HG02623 (cell line): ENCODE measurements around the gene AGXT2.
"Not testable (repeated sequence)": the region's sequence is repeated elsewhere in the genome, so short reads cannot be mapped to it uniquely, and the experiment has no call there.

Experiments used
- ATAC-seq: cut with Tn5 transposase; IDR thresholded peaks from one replicate; pipeline ENCODE4 v1.9.1; 2021; ENCODE audit warnings: moderate library complexity; ENCODE audit not compliant: unreplicated experiment

AGXT2 gene

GRCh38 chr5:35052838-35053237 lies 5.1 kb upstream of the AGXT2 start:
- ATAC-seq: no peak

- ATAC-seq: no peak
These were observed 2.9 kb upstream of the AGXT2 start for GRCh38 chr5:35050541-35051126.

- no peak for ATAC-seq
These were observed 1.2 kb upstream of the AGXT2 start for GRCh38 chr5:35048910-35049309.

GRCh38 chr5:35046774-35047173 lies 975 bp downstream of the AGXT2 start:
- ATAC-seq: no peak

- ATAC-seq: no peak
These were observed 2.5 kb downstream of the AGXT2 start for GRCh38 chr5:35045280-35045679.

- no peak for ATAC-seq
These were observed 3.1 kb downstream of the AGXT2 start for GRCh38 chr5:35044649-35045048.

- no peak for ATAC-seq
These were observed 5.0 kb downstream of the AGXT2 start for GRCh38 chr5:35042781-35043180.

- no peak for ATAC-seq
These were observed 6.5 kb downstream of the AGXT2 start for GRCh38 chr5:35041261-35041660.

- no peak for ATAC-seq
These were observed 8.9 kb downstream of the AGXT2 start for GRCh38 chr5:35038891-35039290.

- ATAC-seq: no peak
These were observed 11.2 kb downstream of the AGXT2 start for GRCh38 chr5:35036536-35036935.

- not testable (repeated sequence) for ATAC-seq
These were observed 11.8 kb downstream of the AGXT2 start for GRCh38 chr5:35035929-35036328.

GRCh38 chr5:35035271-35035670 lies 12.5 kb downstream of the AGXT2 start:
- no peak for ATAC-seq

GRCh38 chr5:35032356-35032755 lies 15.4 kb downstream of the AGXT2 start:
- ATAC-seq: no peak

- no peak for ATAC-seq
These were observed 16.5 kb downstream of the AGXT2 start for GRCh38 chr5:35031276-35031675.

- ATAC-seq: no peak
These were observed 17.2 kb downstream of the AGXT2 start for GRCh38 chr5:35030426-35031100.

GRCh38 chr5:35029333-35029732 lies 18.4 kb downstream of the AGXT2 start:
- no peak for ATAC-seq

GRCh38 chr5:35026941-35027340 lies 20.8 kb downstream of the AGXT2 start:
- no peak for ATAC-seq

- no peak for ATAC-seq
These were observed 21.4 kb downstream of the AGXT2 start for GRCh38 chr5:35026280-35026840.

GRCh38 chr5:35024911-35025510 lies 22.7 kb downstream of the AGXT2 start:
- no peak for ATAC-seq

- no peak for ATAC-seq
These were observed 24.2 kb downstream of the AGXT2 start for GRCh38 chr5:35023391-35024178.
